ENCODE results near the gene IFT122. TPM values are rescaled to one million over a fixed set of nuclear protein-coding genes. Genes with fewer than 3 reads are reported as not detected.
"Not testable (repeated sequence)": the region's sequence is repeated elsewhere in the genome, so short reads cannot be mapped to it uniquely, and the experiment has no call there.

IFT122 gene
- total RNA-seq, 1 donor from 2014 or later: 32.8 TPM

GRCh38 chr3:129473769-129474152 is 33.7 kb downstream of the IFT122 start:
- DNase-seq (ENCODE audit: low read depth): no peak

DNA sequence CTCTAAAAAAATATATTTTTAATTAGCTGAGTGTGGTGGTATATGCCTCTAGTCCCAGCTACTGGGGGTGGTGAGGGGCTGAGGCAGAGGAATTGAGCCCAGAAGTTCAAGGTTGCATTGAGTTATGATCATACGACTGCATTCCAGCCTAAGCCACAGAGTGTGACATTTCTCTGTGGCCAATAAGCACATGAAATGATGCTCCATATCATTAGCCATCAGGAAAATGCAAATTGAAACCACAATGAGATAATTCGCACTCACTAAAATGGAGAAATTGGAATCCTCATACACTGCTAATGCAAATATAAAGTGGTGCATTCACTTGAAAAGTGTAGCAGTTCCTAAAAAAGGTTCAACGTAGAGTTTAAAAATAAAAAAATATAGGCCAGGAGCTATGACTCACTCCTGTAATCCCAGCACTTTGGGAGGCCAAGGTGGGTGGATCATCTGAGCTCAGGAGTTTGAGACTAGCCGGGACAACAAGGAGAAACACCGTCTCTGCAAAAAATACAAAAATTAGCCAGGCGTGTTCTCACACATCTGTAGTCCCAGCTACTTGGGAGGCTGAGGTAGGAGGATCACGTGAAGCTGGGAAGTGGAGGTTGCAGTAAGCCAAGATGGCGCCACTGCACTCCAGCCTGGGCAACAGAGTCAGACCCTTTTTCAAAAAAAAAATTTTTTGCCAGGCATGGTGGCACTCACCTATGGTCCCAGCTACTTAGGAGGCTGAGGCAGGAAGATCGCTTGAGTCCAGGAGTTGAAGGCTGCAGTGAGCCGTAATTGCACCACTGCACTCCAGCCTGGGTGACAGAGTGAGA is 35.2 kb downstream of the IFT122 start:
- no peak for DNase-seq (ENCODE audit: low read depth)

GRCh38 chr3:129475863-129476262 is 35.8 kb downstream of the IFT122 start:
- no peak for DNase-seq (ENCODE audit: low read depth)

DNA sequence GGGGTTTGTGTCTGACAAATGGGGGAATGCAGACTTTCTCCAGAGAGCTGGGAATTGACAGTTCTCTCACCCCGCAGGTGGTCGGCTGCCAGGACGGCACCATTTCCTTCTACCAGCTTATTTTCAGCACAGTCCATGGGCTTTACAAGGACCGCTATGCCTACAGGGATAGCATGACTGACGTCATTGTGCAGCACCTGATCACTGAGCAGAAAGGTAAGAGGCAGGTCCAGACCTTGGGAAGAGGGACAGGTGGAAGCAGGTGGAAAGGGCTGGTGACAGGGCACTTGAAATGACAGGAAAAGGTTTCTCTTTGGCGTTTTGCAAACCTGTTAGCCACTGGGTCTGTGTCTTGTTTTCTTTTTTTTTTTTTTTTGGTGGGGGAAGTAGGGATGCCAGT is 36.6 kb downstream of the IFT122 start:
- DNase-seq (ENCODE audit: low read depth): no peak

GRCh38 chr3:129481225-129481765 is 41.3 kb downstream of the IFT122 start:
- not testable (repeated sequence) for DNase-seq (ENCODE audit: low read depth)

DNA sequence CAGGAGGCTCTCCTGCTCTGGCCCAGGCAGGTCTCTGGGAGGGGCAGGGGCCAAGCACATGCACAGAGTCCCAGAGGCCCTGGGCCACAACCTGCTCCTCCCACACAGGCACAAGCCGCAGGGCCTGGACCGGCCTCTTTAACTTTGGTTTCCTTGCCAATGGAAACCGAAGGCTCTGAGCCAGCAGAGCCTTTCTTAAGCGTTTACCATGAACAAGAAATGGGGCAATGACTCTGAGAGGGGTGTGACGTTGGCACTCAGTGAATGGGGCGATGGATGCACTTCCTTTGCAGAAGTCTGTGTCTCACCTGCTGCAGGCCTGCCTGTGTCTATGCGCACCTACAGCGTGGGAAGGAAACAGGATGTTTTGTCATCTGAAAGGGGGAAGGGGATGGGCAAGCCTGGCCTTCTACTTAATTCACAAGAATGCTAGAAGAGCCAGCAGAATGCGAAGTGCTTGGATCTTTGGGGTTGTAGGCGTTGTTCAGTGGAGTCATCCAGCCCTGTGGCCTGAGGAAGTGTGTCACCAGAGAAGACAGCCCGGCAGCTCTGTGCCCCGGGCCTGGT is 41.8 kb downstream of the IFT122 start:
- no peak for DNase-seq (ENCODE audit: low read depth)

- no peak for DNase-seq (ENCODE audit: low read depth)
Measured at GRCh38 chr3:129482721-129483120, 42.7 kb downstream of the IFT122 start.

- DNase-seq (ENCODE audit: low read depth): no peak
Measured at GRCh38 chr3:129483870-129484269, 43.8 kb downstream of the IFT122 start.

DNA sequence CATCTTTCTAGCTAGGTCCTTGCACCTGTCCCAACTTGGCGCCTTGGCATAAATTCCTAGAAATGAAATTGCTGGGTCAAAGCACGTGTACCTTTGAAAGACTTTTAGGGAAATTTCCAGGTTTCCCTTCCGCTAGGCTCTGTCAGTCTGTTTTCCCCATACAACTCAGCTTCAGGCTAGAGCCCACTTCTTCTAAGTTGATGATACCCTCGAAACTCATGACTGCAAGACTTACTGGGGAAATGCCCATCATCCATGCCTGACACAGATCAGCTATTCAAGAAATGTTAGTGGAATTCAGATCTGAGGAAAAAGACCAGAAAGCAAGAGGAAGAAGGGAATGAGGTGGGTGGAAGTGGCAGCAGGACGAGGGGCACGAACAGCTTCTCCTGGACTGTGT is 45.1 kb downstream of the IFT122 start:
- DNase-seq (ENCODE audit: low read depth): not testable (repeated sequence)

- DNase-seq (ENCODE audit: low read depth): peak; percentile 86
Measured at GRCh38 chr3:129485721-129486663, 46.0 kb downstream of the IFT122 start.

DNA sequence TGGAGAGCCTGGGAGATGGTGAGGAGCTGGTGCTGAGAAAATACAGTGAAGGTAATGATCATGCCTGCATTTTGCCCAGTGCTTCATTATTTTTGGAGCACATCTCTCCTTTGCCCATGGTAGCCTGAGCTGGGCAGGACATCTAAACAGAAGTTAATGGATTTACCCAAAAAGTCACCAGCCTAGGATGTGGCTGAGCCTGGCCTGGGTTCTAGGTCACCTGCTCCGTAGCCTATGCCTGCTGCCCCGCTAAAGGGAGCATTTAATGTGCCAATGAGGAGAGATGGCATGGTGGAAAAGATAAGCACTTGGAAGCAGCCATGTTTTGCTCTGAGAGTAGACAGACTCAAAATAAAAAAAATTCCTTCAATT is 46.6 kb downstream of the IFT122 start:
- DNase-seq (ENCODE audit: low read depth): no peak

- DNase-seq (ENCODE audit: low read depth): no peak
Measured at GRCh38 chr3:129487183-129487867, 47.3 kb downstream of the IFT122 start.

GRCh38 chr3:129487868-129488335 is 47.9 kb downstream of the IFT122 start:
- DNase-seq (ENCODE audit: low read depth): not testable (repeated sequence)

GRCh38 chr3:129489258-129489657 is 49.2 kb downstream of the IFT122 start:
- DNase-seq (ENCODE audit: low read depth): not testable (repeated sequence)

DNA sequence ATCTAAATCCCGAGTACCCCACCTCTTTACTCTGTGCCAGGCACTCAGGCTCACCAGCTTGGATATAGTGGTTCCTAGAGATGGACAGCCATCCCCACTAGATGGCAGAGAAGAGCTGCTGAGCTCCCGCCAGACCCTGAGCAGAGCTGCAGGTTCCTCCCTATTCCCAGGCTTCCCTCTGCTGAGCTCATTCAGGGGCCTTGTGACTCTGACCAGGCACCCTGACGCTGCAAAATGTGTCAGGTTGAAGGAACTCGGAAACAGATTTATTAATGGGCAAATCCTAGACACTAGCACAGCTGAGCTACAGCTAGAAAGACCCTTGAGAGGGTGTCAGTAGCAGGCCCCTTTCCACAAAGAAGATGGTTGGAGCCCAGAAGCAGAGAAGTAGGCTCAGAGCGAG is 50.2 kb downstream of the IFT122 start:
- DNase-seq (ENCODE audit: low read depth): peak; percentile 90

DNA sequence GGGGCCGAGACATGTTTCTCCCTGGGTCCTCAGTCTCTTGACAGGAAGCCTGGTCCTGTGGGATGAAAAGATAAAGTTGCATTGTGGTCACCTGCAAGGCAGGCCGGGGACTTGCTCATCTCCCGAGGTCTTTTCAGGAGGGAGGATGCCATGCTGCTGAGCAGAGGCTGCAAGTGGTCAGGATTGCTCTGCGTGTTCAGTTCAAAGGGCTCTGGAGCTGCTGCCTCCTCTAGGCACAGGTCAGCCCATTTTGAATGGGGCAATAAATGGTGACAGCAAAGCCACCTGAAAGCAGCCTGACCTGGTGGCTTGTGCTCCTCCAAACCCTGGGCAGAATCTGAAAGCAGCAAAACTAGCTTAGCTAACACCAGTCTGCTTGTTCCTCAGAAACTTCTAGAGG is 51.1 kb downstream of the IFT122 start:
- DNase-seq (ENCODE audit: low read depth): not testable (repeated sequence)

DNA sequence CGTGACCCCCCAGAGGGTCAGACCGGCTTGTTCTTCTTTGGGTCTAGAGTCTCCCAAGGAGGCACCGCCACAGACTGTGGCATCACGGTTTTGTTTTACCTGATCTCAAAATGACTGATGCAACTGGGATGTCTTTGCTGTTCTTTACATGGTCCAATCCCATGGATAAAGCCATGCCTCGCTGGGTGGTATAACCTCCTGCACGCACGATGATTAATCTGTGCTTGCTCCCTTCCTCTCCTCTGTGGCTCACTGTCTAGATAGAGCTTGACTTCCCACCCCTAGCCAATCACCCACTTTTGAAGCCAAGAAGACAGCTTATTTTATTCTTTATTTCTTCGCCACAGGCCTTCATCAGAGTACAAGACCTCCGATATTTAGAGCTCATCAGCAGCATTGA is 51.8 kb downstream of the IFT122 start:
- no peak for DNase-seq (ENCODE audit: low read depth)

DNA sequence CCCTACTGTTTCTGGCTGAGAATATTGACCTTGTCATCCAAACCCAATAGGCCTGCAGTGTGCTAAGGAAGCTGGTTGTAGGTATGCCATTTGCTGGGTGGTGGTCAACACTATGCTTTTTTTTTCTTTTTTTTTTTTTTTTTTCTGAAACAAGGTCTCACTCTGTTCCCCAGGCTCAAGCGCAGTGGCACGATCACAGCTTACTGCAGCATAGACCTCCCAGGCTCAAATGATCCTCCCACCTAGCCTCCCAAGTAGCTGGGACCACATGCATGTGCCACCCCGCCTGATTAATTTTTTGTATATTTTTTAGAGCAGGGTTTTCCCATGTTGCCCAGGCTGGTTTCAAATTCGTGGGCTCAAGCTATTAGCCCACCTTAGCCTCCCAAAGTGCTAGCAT is 52.7 kb downstream of the IFT122 start:
- DNase-seq (ENCODE audit: low read depth): no peak

DNA sequence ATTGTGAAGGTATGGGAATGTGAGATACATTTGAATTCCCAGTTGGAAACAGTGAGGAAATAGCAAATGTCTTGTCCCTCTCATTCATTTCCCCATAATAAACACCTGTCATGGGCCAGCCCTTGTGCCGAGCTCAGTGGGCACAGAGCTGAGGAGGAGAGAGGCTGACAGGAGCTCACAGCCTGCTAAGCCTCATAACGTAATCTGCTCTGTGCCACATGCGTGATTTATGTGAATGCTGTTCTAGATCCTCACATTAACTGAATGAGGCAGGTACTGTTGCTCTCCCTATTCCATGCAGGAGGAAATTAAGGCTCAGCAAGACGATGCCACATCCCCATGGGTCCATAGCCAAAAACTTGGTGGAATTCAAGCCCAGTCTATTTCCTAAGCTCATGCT is 53.2 kb downstream of the IFT122 start:
- DNase-seq (ENCODE audit: low read depth): no peak

- not testable (repeated sequence) for DNase-seq (ENCODE audit: low read depth)
Measured at GRCh38 chr3:129494499-129494898, 54.5 kb downstream of the IFT122 start.

- DNase-seq (ENCODE audit: low read depth): peak; percentile 82
Measured at GRCh38 chr3:129495006-129495639, 55.1 kb downstream of the IFT122 start.
